ENCODE results near the gene HDGFL1.

- TF ChIP-seq POLR2A (IDR thresholded peaks at IDR 0.05) (no peak), CTCF (IDR thresholded peaks at IDR 0.05) (no peak), EP300 (IDR thresholded peaks at IDR 0.05) (no peak)
Observed at GRCh38 chr6:22521035-22521434, 48.3 kb upstream of the HDGFL1 start.

All from tibial nerve (tissue), 4 donors.